GM19468 (cell line): Measurements from ENCODE around the gene STX8.
"Not testable (repeated sequence)": the region's sequence is repeated elsewhere in the genome, so short reads cannot be mapped to it uniquely, and the experiment has no call there.

Experiments
- ATAC-seq: cut with Tn5 transposase; IDR thresholded peaks from one replicate; pipeline ENCODE4 v1.9.1; 2021; ENCODE audit warnings: mild to moderate bottlenecking, moderate library complexity, moderate number of reproducible peaks; ENCODE audit not compliant: unreplicated experiment; ENCODE audit errors: extremely low read depth

Gene STX8

DNA sequence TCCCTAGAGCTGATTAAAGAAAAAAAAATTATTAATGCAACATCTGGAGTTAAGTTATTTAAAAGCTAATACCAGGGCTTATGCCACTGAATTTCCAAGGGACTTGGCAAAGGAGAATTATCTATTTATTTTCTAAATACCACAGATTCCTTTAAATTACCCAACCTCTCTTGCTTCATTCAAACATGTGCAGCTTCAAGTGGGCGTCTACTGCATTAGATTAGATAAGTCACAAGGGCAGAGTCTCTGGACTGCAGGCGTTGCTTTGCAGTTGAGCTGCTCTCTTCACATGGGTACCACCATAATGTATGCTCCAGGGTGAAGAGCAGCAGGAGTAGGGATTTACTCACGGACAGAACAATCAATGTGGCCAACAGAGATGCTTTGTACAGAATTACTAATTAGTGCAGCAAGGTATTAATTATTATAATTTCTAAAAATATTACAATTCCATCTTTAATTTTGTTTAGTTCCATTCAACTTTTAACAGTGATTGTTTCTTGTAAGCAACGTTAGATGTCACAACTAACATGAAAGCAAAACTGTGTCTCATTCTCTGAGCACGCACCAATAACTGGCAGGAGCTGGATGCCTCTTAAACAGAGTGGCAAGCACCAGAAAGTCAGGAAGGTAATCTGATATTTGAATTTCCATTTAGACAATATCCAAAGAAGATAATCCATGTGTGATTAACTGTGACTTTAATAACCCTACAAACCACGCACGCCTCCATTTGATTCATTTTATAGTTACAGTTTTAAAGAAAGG, 214.2 kb downstream of the STX8 start:
- no peak for ATAC-seq

DNA sequence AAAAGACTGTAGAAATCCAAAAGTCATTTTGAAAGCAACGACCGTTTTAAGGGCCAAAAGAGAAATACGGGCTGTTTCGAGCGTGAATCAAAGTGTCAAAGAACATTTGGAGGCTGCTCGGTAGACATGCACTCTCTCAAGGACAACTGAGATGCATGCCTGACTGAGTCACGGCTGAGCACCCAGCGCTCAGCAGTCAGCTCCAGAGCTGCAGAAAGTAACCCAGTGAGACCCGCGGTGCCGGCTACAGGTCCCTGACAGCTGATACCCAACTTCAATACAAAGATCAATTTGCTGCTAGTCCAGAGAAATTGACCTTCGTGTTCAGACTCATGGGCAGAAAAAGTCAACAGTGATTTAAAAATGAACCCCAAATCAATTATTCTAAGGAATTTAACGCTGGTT, 214.9 kb downstream of the STX8 start:
- no peak for ATAC-seq

DNA sequence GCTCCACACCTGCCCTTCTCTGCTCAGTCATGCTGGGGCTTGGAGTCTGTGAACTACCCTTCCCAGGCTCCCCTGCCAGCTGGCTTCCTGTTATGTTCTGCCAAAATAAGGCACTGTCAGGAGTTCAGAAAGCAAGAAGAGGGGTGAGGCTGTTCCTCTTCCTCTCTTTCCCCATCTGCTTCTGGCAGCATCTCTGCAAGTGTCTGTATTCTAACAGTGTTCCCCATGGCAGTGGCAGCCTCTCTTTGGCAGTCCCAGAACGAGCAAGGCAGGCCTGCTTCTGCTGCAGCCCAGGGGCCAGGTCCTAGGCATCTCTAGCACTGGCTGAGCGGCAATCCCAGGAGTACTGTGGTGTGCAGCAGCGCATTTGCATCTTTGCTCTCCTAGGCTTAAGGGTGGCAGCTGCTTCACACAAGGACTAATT, 219.1 kb downstream of the STX8 start:
- no peak for ATAC-seq

DNA sequence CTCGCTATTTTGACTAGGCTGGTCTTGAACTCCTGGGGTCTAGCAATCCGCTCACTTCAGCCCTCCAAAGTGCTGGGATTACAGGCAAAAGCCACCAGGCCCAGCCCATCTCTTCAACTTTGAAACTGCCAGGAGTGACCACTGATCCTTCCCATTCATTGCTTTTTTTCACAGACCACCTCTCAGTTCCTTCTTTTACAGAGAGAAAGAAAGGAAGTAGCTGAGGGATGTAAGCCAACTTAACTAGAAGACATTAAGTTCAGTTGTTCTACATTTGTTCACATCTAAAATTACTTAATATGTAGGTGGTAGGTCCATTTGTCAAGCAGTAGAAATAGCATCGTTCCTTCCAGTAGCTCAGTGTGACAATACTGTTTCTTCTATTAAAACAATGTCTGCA, 219.8 kb downstream of the STX8 start:
- no peak for ATAC-seq

DNA sequence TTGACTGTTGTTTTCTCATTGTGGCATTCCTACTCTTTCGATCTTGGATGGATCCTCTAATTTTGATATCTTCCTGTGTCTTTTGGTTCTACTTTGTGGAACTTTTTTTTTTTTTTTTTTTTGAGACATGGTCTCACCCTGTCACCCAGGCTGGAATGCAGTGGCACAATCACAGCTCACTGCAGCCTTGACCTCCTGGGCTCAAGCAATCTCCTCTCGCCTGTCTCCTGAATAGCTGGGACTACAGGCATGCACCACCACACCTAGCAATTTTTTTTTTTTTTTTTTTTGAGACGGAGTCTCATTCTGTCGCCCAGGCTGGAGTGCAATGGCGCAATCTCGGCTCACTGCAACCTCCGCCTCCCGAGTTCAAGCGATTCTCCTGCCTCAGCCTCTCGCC, 220.4 kb downstream of the STX8 start:
- not testable (repeated sequence) for ATAC-seq

DNA sequence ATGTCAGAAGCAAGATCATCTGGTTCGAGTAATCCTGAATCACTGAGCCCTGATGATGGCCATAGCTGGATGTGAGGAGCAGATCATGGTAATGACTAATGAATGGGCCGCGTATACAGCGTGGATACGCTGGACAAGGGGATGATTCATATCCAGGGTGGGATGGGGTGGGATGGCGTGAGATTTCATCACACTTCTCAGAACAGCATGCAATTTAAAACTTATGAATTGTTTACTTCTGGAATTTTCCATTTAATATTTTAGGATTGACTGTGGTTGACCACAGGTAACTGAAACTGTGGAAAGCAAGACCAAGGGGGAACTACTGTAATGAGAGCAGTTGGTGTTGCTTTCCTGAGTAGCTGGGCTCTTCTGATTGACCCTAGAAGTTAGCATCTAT, 225.5 kb downstream of the STX8 start:
- no peak for ATAC-seq

DNA sequence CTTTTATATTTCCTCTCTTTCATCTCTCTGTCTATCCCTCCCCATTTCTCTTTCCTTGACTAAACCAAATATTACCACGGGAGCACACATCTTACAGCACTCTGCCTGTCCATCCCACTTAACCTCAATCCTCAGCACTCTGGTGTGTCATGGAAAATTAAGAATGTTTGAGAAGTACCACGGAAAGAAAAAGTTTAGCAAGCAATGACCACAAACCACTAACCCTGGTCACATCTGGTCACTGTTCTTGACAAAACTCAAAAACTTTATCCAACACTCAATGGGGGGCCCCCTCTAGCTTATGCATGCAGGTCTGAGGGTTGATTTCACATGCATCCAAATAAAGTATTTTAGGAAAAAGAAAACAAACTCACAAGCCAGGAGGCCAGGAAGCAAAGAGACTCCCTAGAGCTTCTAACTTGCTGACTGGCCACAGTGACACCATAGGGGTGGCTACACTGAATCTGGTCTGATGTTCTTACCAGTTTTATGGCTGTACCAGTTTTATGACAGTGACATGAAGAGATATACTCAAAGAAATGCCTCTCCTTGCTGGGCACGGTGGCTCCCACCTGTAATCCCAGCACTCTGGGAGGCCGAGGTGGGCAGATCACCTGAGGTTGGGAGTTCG, 229.2 kb downstream of the STX8 start:
- no peak for ATAC-seq

DNA sequence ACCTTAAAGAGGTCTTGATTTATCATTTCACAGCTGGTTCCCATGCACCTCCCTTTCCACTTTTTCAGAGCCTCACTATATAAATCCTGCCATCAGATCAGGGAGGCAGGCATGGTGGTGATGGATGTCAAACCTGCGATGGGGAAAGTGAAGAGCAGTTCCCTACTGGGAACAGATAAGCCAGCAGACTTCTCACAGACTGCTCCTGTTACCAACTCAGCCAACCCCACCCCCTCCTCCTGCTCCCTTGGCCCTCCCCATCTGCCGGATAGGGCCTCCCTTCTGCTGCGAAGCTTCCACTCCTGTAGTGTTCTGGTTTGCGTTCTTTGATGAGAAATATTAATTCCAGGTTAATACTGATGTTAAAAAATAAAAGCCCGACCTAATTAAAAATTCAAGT, 232.1 kb downstream of the STX8 start:
- ATAC-seq, result no peak

DNA sequence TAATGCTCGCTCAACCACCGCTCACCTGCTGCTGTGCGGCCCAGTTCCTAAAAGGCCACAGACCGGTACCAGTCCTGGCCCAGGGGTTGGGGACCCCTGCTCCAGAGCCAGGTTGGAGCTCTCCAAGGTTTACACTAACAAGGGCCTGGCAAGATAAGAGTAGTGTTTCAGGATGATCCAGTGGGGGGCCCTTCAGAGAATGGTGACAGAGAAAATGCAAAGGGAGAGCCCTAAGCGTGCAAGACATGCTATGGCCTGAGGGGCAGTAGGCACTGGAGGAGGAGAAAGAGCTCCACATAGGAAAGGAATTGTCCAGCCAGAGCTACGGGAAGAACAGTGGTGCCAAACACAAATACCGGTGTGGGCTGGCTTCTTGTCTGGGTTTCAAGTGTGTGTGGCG, 233.4 kb downstream of the STX8 start:
- no peak for ATAC-seq

DNA sequence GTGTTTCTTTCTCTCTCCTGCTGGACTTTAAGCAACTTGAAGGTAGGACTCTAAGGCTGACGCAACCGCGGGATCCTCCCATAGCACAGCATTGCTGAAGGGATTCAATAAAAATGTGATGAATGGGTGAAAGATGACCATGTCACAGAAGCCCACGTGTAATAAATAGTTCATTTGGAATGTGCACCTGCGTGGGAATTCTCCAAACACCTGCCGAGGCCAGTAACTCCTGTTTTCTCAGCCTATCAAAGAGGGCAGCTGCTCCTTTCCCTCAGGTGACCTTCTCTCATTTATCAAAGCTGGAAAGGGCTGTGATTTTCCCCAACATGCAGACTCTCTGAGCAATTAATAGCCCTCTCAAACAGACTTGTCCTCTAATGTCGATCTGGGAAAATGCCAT, 235.7 kb downstream of the STX8 start:
- ATAC-seq, result no peak

DNA sequence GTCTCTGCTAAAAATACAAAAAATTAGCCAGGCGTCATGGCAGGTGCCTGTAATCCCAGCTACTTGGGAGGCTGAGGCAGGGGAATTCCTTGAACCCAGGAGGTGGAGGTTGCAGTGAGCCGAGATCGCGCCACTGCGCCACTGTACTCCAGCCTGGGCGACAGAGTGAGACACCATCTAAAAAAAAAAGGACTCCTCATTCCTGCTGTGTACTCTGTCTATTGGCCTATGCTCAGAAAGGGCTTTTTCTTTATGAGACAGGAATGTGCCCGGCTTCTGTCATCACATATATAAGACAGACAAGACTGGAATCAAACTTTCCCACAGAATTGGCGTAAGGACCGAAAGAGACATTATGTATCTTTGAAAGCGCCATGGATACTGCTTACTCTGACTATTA, 236.1 kb downstream of the STX8 start:
- not testable (repeated sequence) for ATAC-seq

DNA sequence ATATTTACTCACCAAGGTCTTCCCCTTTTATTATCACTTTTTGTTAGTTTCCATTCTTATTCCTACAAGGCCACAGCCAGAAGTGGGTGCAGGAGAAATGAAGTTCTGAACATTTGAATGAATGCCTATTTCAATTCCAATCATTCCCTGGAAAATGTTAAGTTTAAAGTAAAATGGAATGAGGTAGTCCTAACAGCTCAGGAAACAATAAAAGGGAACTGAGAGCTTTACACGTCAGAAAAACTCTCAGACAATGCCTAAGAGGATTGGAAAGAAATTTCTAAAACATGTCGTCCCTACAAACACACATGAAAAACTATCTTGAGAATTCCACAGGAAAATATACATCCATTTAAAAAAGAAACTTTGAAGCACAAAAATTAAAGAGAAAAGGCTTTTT, 238.8 kb downstream of the STX8 start:
- no peak for ATAC-seq

DNA sequence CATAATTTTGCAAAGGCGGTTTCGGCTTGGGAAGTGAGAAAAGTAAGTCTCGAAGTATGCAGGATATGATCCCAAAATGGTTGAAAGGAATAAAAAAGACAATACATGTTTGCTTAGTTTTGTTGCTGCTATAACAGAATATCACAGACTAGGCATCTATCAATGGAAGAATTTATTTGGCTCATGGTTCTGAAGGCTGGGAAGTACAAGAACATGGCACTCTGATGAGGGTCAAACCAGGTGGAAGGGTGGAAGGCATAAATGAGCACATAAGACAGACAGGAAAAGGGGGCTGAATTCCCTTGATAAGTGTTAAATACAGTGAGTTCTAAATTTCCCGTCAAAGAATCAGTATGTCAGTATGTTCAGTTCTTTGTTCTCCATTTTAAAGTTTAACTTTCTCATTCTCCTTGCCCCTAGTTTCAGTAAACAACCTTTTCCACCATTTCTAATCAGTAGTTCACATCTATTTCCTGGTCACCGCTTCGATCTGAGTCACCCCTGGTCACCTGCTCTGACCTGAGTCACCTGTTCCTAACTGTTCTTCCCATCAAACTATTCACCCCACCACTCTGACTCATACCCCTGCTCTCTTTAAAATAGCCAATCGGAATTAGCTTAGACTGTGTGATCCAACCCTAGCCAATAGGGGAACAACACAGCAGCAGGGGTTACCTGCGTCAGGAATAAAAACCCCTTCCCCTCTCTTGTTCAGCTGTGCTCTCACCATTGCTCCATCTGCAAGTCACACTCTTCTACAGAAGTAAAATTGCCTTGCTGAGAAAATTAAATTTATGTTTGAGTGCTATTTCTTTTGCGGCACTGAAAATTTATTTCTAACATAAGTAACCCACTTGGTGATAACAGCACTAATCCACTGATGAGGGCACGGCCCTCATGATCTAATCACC, 240.8 kb downstream of the STX8 start:
- no peak for ATAC-seq

DNA sequence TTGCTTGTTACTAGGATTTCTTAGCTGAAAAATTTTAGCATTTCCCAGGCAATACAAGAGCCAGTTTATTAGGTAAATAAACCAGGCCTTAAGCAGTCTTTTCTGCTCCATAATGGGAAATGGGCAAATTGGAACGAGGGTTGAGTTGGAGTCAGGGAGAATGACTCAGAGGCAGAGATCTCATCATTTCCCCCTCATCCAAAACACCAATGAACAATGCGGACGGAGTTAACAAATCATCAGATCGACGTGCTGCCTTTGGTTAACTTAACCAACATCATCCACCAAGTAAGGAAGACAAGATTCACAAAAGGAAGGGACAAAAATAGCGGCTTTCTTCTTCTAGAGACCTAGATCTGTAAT, 243.5 kb downstream of the STX8 start:
- ATAC-seq, result no peak

DNA sequence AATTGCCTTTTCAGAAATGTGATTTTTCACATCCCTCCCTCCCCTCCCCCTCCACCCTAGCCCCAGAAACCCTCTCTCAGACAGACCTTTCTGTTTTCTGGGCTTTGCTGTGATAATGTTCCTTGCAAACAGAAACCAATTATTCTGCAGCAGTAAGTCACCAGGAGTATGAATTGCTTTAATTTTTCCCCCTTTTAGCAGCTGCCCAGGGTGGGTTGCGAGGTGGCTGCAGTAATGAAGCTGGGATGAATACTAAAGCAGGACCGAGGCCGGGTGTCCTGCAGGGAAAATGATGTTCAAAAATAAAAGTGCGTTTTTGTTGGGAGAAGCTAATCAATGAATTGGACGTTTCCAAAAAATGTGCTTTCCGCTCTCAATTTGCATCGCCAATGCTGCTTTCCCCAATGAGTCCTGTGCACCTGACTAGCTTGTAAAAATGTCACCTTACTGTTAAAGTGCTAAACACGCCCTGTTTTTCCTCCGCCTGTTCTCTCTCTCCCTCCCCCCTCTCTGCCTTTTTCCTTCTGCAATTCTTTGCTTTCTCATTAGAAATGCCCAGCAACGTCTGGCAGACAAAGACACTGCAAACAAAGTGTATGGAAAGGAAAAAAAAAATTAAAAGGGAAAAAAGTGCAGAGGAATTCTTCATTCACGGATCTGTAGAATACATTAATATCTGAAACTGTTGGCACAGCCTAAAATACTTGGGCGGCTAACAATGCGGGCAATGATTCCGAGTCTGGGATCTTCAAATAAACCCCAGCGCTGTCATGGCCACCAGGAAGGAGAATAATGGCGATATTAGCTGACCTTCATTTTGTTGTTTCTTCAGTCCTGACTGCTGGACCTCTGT, 244.1 kb downstream of the STX8 start:
- ATAC-seq, result no peak

DNA sequence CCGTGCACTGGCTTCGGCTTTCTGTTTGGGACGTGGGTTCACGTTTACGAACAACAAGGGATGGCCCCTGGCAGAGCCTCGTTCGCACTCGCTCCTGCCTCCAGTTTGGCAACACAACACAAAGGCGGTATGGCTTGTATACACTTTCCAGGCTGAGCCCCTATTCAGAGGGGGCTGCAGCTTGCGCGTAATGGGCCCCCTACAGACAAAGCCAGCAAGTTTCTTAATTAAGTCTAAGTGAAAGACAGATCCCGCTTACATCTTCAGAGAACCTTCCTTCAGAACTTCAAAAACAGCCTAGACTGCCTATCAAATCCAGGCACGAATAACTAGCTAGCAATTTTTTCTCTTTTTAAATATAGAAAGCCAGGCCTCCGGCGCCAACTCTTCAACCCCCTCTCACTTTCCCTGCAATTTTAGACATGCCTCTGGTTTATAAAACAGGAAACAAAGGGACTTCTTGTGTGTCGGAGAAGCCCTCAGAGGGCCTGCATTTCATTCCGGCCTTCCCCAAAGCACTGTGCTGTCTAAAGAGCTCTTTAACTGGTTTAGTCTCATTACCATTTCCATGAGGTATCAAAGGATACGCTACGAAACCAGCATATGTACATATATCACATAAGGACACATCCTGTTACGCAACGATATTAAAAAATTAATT, 244.9 kb downstream of the STX8 start:
- ATAC-seq, result no peak

DNA sequence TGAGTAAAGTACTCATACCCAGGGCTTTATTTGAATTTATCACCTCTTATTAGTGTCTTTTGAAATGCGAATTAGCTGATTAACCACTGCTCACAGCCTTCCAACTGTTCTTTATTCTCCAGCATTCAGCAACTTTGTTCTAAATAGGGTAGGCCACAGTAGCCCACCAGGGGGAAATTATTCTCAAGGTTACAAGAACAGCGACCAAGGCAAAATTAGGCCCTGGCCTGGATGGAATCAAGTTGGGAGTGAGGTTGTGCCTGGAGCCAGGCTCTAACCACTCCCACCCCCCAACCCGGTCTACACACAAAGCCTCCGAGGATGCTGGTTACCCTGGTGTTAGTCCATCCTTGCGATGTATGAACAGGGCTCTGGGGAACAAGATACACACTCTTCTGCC, 245.5 kb downstream of the STX8 start:
- no peak for ATAC-seq

DNA sequence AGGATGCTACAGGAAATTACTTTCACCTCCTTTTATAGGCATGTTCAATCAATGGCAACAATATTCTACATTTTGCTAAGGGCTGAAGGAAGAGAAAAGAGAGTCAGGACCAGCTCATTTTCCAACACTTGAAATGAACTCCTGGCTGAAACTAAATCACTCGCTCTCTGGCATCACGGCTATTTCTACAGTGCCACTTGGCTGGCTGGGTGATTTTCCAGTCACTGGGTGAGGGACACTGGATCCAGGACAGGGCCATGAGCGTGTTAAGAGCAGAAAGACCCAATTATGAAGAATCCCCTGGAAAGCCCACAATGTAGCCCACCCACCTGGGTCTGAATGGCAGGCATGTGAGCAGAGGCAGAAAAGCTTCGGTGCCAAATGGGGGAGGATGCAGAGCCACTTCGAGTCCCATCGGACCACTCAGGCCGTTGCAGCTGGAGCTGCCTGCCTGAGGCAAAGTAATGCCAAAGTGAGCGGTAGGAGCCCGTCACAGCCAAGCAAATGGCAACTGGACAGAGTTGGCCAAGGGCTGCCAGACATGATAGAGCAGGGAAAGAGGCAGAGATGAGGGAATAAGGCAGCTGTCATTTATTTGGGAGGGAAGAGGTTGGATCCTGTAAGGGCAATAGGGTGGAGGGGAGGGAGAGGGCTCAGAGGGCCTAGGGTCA, 246.2 kb downstream of the STX8 start:
- no peak for ATAC-seq

DNA sequence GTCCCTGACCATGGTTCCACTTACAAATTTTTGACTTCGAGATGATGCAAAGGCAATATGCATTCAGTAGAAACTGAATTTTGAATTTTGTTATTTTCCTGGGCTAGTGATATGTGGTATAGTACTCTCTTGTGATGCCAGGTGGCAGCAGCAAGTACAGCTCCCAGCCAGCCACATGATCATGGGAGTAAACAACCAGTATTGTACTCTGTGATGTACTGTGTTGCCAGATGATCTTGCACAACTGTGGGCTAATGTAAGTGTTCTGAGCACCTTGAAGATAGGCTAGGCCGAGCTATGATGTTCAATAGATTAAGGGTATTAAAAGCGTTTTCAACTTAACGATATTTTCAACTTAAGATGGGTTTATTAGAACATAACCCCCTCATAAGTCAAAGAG, 250.8 kb downstream of the STX8 start:
- no peak for ATAC-seq
